ENCODE results near the gene ZNF181.

DNA sequence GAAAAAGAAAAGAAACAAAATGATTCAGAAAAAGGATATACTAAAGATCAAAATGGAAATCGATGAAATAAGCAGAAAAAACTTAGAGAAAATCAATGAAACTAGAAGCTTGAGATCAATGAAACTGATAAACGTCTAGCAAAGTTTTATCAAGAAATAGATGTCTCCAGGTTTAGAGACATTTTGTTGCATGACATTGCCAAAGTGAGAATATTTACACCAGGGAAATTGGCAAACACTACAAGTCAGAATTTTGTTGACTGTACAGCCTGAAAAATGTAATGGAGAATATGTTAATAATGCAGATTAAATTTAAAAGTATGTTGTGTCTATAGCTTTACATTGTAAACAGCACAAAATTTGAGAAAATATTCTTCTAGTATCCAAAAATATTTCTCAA lies 44.3 kb downstream of the ZNF181 start:
- TF ChIP-seq, protein P1, sequence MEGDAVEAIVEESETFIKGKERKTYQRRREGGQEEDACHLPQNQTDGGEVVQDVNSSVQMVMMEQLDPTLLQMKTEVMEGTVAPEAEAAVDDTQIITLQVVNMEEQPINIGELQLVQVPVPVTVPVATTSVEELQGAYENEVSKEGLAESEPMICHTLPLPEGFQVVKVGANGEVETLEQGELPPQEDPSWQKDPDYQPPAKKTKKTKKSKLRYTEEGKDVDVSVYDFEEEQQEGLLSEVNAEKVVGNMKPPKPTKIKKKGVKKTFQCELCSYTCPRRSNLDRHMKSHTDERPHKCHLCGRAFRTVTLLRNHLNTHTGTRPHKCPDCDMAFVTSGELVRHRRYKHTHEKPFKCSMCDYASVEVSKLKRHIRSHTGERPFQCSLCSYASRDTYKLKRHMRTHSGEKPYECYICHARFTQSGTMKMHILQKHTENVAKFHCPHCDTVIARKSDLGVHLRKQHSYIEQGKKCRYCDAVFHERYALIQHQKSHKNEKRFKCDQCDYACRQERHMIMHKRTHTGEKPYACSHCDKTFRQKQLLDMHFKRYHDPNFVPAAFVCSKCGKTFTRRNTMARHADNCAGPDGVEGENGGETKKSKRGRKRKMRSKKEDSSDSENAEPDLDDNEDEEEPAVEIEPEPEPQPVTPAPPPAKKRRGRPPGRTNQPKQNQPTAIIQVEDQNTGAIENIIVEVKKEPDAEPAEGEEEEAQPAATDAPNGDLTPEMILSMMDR (conservative IDR thresholded peaks at IDR 0.05 in 1 of 2, IDR thresholded peaks at IDR 0.05 in 1 of 2; ENCODE audit: low read depth in 1 of 2, low read length in 2 of 2) = no peak
- no peak for TF ChIP-seq EZH2 (IDR thresholded peaks at IDR 0.05; ENCODE audit: low read length, missing control alignments)

Measured in fibroblast of lung (primary cell).